ENCODE data around the gene LCA5.
A peak's percentile ranks its signal among the peaks of the same experiment; 100 is the strongest.
"Not testable (repeated sequence)": the region's sequence is repeated elsewhere in the genome, so short reads cannot be mapped to it uniquely, and the experiment has no call there.

Gene LCA5

DNA sequence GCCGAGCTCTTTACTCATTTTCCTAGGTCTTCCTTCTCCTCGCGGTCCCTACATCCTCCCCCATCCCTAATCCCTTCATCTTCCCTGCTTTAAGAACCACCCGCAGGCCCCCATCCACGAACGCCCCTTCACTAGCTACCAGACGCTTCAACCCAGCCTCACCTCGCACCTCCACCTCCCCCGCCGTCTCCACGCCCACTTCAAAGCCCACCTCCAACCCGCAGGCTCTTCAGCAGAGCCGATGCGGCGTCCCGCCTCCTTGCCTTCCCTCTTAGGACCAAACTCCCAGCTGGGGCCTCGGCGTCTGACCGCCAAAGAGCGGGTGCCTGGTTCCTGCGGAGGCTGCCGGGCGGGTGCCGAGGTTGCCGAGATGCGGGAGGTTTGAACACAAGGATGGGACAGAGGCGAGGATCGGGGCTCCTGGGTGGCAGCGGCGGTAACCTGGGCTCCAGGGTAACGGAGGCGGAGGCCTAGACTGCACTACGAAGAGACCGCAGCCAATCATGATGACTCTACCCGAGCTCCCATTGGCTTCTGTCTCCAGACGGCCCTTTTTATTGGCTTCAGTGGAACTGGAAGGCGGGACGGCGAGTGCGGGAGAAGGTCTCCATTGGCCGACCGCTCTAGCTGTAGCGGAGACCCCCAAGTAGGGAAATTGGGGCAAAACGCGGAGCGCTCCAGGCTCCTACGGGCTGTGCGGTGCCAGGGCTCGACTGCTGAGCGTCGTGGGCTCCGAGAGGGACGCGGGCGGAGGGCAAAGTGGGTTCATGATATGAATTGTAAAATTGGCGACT, at the start of gene LCA5:
Gene LCA5 (minus strand): TSS at position 477 of the 794 bp plus-strand sequence. CDS start 18,536 bp downstream, outside the sequence.
- TF ChIP-seq, protein P1, sequence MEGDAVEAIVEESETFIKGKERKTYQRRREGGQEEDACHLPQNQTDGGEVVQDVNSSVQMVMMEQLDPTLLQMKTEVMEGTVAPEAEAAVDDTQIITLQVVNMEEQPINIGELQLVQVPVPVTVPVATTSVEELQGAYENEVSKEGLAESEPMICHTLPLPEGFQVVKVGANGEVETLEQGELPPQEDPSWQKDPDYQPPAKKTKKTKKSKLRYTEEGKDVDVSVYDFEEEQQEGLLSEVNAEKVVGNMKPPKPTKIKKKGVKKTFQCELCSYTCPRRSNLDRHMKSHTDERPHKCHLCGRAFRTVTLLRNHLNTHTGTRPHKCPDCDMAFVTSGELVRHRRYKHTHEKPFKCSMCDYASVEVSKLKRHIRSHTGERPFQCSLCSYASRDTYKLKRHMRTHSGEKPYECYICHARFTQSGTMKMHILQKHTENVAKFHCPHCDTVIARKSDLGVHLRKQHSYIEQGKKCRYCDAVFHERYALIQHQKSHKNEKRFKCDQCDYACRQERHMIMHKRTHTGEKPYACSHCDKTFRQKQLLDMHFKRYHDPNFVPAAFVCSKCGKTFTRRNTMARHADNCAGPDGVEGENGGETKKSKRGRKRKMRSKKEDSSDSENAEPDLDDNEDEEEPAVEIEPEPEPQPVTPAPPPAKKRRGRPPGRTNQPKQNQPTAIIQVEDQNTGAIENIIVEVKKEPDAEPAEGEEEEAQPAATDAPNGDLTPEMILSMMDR (IDR thresholded peaks at IDR 0.05; ENCODE audit: insufficient read depth, missing control alignments), result no peak
- FAIRE-seq, result no peak
- DNase-seq (ENCODE audit: insufficient read length, low spot score), result peak; percentile 65

DNA sequence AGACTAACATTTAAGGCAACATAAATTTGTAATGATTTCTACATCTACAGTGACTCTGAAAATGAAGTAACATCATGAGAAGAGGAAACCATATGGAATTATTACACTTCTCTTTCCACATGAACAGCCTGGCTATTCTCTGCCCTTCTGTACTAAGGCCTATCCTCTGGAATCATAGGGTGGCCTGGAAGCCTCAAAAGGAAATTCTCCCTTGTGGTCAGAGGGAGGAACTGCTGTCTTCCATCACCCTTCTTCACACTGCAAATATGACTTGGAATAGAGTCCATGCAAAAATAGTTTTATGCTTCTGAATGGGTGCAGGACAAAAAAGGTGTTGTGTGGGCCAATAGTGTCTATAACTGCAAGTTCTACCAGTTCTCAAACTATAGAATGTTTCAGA, 49.3 kb upstream of the LCA5 start:
- FAIRE-seq, result no peak
- TF ChIP-seq, protein P1 (IDR thresholded peaks at IDR 0.05; ENCODE audit: insufficient read depth, missing control alignments), result no peak

DNA sequence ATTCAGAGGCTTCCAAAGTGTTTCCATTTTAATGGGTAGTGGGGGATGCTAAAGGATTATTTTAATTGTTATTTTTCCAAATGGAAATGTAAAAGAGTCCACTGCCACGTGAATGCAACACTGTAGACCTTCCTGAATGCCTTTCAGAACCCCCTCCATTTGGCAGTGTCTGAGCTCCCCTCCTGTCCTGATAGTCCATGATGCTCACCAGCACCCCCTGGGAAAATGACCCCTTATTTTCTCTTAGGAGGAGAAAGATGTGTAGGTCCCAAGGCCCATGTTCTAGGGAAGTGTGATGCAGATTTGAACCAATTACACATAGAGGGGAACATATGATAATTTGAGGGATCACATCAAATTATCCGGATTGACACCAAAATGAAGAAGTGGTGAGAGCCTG, 47.1 kb upstream of the LCA5 start:
- no peak for DNase-seq (ENCODE audit: insufficient read length, low spot score)
- TF ChIP-seq, protein P1 (IDR thresholded peaks at IDR 0.05; ENCODE audit: insufficient read depth, missing control alignments), result no peak
- no peak for FAIRE-seq

More for the DNA sequence above, 49.3 kb upstream of the LCA5 start:
- no peak for DNase-seq (ENCODE audit: insufficient read length, low spot score)

DNA sequence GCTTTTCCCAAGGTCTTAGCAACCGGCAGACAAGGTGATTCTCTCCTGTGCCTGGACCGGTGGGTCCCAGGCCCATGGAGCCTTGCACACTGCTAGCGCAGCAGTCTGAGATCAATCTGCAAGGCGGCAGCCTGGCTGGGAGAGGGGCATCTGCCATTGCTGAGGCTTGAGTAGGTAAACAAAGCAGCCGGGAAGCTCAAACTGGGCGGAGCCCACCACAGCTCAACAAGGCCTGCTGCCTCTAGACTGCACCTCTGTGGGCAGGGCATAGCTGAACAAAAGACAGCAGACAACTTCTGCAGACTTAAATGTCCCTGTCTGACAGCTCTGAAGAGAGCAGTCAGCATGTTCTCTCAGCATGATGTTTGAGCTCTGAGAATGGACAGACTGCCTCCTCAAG, 40.7 kb upstream of the LCA5 start:
- FAIRE-seq, result not testable (repeated sequence)

DNA sequence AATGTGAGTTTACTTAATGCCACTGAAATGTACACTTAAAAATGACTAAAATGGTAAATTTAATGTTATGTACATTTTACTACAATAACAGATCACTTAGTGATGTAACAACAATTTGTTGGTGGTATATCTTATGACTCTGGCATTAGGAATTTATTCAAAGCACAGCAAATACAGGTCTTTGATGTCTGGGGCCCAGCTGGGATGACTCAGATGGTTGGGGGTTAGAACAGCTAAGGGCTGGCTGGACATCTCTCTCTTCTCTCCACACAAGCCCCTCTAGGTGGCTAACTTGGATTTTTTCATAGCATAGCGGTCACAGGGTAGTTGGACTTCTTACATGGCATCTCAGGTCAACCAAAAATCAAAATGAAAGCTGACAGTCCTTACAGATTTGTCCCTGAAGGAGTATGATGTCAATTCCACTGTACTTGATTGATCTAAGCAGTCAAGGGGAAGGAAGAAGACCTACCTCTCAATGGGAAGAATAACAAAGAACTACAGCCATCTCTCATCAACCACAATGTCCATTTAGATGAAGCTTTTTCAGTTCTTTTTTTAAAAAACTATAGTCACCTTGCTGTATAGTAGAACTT, 37.5 kb upstream of the LCA5 start:
- FAIRE-seq, result no peak
- TF ChIP-seq, protein P1 (IDR thresholded peaks at IDR 0.05; ENCODE audit: insufficient read depth, missing control alignments), result no peak
- no peak for DNase-seq (ENCODE audit: insufficient read length, low spot score)

More for the DNA sequence above, 40.7 kb upstream of the LCA5 start:
- DNase-seq (ENCODE audit: insufficient read length, low spot score), result not testable (repeated sequence)

DNA sequence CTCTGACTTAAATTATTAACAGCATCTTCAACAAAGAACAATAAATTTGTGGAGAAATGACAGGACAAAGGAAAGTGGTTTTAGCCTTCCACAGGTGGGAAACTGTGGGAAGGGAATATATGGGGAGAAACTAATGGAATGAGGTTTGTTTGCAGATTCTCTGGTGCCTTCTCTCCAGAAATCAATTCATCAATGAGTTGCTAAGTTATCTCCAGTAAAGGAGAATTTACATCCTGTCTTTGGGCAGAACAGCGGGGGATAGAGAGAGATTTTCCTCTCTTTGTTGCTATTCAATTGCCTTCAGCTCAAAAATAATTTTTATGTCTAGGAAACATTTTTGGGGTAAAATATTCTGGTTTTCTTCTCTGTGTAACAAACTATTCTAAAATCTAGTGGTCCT, 36.9 kb upstream of the LCA5 start:
- FAIRE-seq (no peak), DNase-seq (ENCODE audit: insufficient read length, low spot score) (no peak)
- TF ChIP-seq, protein P1 (IDR thresholded peaks at IDR 0.05; ENCODE audit: insufficient read depth, missing control alignments), result no peak

DNA sequence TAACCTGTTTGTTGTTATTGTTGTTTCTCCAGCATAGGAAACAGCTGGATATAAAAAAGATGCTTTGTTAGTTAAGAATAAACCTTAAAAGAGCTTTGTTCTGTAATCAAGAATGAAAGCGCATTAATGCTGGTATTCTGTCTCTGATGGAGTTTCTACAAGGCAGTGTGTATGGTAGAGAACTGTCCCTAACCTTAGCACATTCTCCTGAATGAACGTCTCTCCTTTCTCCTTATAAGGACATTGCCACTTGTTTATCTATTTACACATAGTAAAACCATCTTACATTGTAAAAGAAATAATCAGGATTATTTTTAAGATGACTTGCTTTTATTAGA, 33.8 kb upstream of the LCA5 start:
- FAIRE-seq, result peak; percentile 74
- TF ChIP-seq, protein P1 (IDR thresholded peaks at IDR 0.05; ENCODE audit: insufficient read depth, missing control alignments), result no peak
- DNase-seq (ENCODE audit: insufficient read length, low spot score), result no peak

Measured in D721Med (cell line).